ENCODE results near the gene ATXN3L. TPM values are rescaled to one million over a fixed set of nuclear protein-coding genes. Genes with fewer than 3 reads are reported as not detected.

The ATXN3L gene
- polyA plus RNA-seq, 1 donor from 2014 or later = not detected

GRCh38 chrX:13290891-13291614 lies 28.8 kb downstream of the ATXN3L start:
- no peak overlapping the region for H3K4me2 ChIP-seq (ENCODE audit: low read length)
- no peaks in the 10 kb centered on the region for H3F3A ChIP-seq (ENCODE audit: insufficient read depth, low read length, poor library complexity, severe bottlenecking)
- no peak overlapping the region for H3K4me3 ChIP-seq (ENCODE audit: low read length)
- H2AFZ ChIP-seq (ENCODE audit: low read depth, low read length) = no peak overlapping the region
- TF ChIP-seq MXI1 (conservative IDR thresholded peaks at IDR 0.05; ENCODE audit: poor library complexity, severe bottlenecking) = no peak
- H3K27ac ChIP-seq (ENCODE audit: low read length) = no peak overlapping the region
- H3K9me2 ChIP-seq (ENCODE audit: insufficient read depth, low read length) = no peaks in the 10 kb centered on the region
- H3K79me2 ChIP-seq (replicated peaks; ENCODE audit: insufficient read depth, low read length) = no peaks in the 10 kb centered on the region
- no peaks in the 10 kb centered on the region for H3K36me3 ChIP-seq (ENCODE audit: insufficient read depth, low read length)
- no peaks in the 10 kb centered on the region for H3K9me3 ChIP-seq (ENCODE audit: low read length)
- no peak overlapping the region for H3K9ac ChIP-seq (ENCODE audit: low read length)
- H3K27me3 ChIP-seq (ENCODE audit: insufficient read depth, low read depth, low read length) = no peaks in the 10 kb centered on the region
- H4K20me1 ChIP-seq (ENCODE audit: insufficient read depth) = no peaks in the 10 kb centered on the region

DNA sequence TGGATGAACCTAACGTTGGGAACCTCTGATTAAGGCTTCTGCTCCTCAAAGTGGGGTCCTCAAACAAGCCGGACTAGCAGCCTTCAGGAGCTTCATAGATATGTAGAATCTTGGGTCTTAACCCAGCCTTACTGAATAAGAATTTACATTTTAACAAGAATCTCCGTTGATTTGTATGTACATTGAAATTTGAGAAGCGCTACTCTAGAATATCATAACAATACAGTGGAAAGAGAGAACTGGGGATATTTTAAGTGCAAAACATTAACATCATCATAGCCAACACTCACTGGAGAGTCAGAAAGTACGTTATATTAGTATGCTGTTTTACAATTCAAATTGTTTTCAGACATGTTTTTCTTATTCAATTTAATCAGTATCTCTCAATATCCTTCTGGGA lies 31.2 kb downstream of the ATXN3L start:
- Histone ChIP-seq H3K9me3 (ENCODE audit: low read length) (no peaks in the 10 kb centered on the region), H3K27me3 (ENCODE audit: insufficient read depth, low read depth, low read length) (no peaks in the 10 kb centered on the region), H3K27ac (ENCODE audit: low read length) (no peak overlapping the region), H3F3A (ENCODE audit: insufficient read depth, low read length, poor library complexity, severe bottlenecking) (no peaks in the 10 kb centered on the region), H3K4me3 (ENCODE audit: low read length) (no peak overlapping the region), H3K9me2 (ENCODE audit: insufficient read depth, low read length) (no peaks in the 10 kb centered on the region), H3K79me2 (replicated peaks; ENCODE audit: insufficient read depth, low read length) (no peaks in the 10 kb centered on the region), H3K9ac (ENCODE audit: low read length) (no peak overlapping the region), H2AFZ (ENCODE audit: low read depth, low read length) (no peak overlapping the region), H3K36me3 (ENCODE audit: insufficient read depth, low read length) (no peaks in the 10 kb centered on the region), H3K4me2 (ENCODE audit: low read length) (no peak overlapping the region), H4K20me1 (ENCODE audit: insufficient read depth) (no peaks in the 10 kb centered on the region)
- TF ChIP-seq MXI1 (conservative IDR thresholded peaks at IDR 0.05; ENCODE audit: poor library complexity, severe bottlenecking) (no peak), TAF1 (IDR thresholded peaks at IDR 0.05; ENCODE audit: low read depth) (no peak), REST (IDR thresholded peaks at IDR 0.05; ENCODE audit: borderline replicate concordance) (no peak), SMC3 (conservative IDR thresholded peaks at IDR 0.05; ENCODE audit: poor library complexity) (no peak), EZH2 (IDR thresholded peaks at IDR 0.05; ENCODE audit: borderline replicate concordance, insufficient read depth, low read length, poor library complexity, severe bottlenecking) (no peak), RAD21 (conservative IDR thresholded peaks at IDR 0.05) (no peak), POLR2AphosphoS5 (IDR thresholded peaks at IDR 0.05) (no peak), CTCF (IDR thresholded peaks at IDR 0.05; ENCODE audit: poor library complexity, severe bottlenecking) (no peak), EP300 (conservative IDR thresholded peaks at IDR 0.05; ENCODE audit: poor library complexity, severe bottlenecking) (no peak)

Measured in neural cell (in vitro differentiated cells).